ENCODE data around the gene BRSK2. TPM values are rescaled to one million over a fixed set of nuclear protein-coding genes. Genes with fewer than 3 reads are reported as not detected.

BRSK2 gene
- total RNA-seq, 1 donor from 2014 or later = 49.2 TPM

DNA sequence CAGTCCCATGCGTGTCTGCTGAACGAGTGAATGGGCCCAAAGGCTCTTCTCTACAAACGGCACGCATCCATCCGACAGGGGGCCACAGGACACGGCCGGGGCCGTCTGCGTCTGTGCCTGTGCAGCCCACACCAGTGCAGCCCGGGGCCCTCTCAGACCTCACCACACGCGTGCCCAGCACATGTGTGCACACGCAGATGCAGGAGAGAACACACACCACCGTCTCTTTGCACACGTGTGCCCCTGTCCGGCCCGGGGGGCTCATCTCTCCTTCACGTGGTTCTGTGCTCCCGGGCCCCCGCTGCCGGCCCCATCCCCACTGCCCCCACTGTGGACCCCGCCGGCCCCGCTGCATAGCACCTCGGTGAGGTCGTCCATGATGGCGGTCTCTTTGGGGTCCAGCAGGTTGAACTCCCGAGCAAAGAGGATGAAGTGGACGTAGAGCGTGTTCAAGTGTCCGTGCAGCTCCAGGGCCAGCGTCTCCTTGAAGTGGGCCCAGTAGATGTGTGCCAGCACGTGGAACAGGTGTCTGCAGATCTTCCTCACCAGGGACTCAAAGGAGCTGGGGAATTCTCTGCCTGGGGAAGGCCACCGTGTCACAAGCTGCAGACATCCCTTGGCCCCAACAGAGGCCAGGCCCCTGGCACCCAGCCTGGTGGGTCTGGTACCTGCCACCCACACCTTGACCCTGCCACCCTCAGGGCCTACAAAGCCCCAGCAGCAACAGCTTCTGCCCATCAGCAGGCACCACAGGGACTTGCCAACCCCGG is 80.4 kb downstream of the BRSK2 start:
- no peak for DNase-seq (ENCODE audit: low spot score, unreplicated experiment)
- H3K4me1 Mint-ChIP-seq (ENCODE audit: low read depth) = no peaks in the 10 kb centered on the region
- H3K4me3 Mint-ChIP-seq (ENCODE audit: low read depth) = no peak overlapping the region
- TF ChIP-seq CTCF (IDR thresholded peaks at IDR 0.05; ENCODE audit: unreplicated experiment) = no peak
- peaks cover 8% of the 10 kb centered on the region for H3K36me3 Mint-ChIP-seq (ENCODE audit: insufficient read depth)
- H3K27me3 Mint-ChIP-seq = no peaks in the 10 kb centered on the region
- H3K27ac Mint-ChIP-seq = no peak overlapping the region
- H3K9me3 Mint-ChIP-seq (ENCODE audit: low read depth) = no peaks in the 10 kb centered on the region

- no peaks in the 10 kb centered on the region for H3K4me1 Mint-ChIP-seq (ENCODE audit: low read depth)
- TF ChIP-seq CTCF (IDR thresholded peaks at IDR 0.05; ENCODE audit: unreplicated experiment) = no peak
- no peak overlapping the region for H3K4me3 Mint-ChIP-seq (ENCODE audit: low read depth)
- H3K9me3 Mint-ChIP-seq (ENCODE audit: low read depth) = no peaks in the 10 kb centered on the region
- no peak for DNase-seq (ENCODE audit: low spot score, unreplicated experiment)
- no peaks in the 10 kb centered on the region for H3K27me3 Mint-ChIP-seq
- no peak overlapping the region for H3K27ac Mint-ChIP-seq
- peaks cover 15% of the 10 kb centered on the region for H3K36me3 Mint-ChIP-seq (ENCODE audit: insufficient read depth)
Observed at GRCh38 chr11:1470681-1471611, 81.2 kb downstream of the BRSK2 start.

DNA sequence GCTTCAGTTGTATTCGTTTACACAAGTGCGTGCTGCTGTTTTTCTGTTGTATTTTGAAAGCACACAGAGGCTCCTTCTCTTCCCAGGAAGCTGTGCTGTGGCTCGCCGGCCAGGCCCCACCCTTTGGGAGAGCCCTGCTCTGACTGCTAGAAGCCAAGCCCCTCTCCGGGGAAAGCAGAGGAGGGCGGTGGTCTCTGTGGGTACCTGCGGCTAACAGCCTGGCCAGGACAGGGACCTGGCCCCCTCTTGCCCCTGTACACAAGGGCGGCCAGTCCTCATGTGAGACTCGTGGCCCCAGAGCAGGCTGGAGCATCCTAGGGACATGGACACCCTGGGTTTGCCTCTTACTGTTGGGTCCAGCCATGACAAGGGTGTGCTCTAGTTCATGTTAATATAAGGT is 82.0 kb downstream of the BRSK2 start:
- Mint-ChIP-seq H3K27me3 (no peaks in the 10 kb centered on the region), H3K4me3 (ENCODE audit: low read depth) (no peak overlapping the region), H3K27ac (no peak overlapping the region), H3K36me3 (ENCODE audit: insufficient read depth) (peaks cover 15% of the 10 kb centered on the region), H3K9me3 (ENCODE audit: low read depth) (no peaks in the 10 kb centered on the region), H3K4me1 (ENCODE audit: low read depth) (no peaks in the 10 kb centered on the region)
- no peak for TF ChIP-seq CTCF (IDR thresholded peaks at IDR 0.05; ENCODE audit: unreplicated experiment)
- no peak for DNase-seq (ENCODE audit: low spot score, unreplicated experiment)

DNA sequence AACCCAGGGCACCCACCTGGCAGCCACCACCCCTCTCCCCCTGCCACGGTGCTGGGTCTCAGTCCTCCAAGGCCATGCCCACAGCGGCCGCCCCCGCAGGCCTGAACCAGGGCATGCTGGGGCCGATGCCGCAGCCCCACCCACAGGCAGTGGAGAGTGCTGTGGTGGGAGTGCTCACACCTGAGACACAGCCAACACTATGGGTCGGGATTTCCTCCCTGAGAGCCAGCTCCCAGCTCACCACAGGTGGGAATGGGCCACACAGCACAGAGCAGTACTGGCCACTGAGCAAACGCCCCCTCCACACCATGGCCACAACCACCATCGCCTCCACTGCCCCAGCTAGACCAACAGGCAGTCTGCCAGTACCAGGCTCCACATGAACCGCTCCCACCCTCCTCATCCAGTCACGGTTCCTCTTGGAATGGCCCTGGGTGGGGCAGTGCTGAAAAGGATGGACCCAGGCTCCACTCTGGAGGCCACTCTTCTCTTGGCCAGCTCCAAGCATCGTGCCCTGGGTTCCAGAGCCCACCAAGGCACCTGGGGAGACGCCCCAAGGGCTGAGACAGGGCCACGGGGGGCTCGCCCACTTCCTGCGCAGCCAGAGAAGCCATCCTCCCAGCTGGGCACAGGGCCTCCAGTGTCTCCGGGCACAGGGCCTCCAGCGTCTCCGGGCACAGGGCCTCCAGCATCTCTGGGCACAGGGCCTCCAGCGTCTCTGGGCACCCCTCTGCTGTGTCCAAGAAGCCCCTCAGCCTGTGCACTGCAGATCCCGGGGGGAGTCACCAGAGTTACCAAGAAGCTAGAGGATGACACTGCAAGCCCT is 82.7 kb downstream of the BRSK2 start:
- TF ChIP-seq CTCF (IDR thresholded peaks at IDR 0.05; ENCODE audit: unreplicated experiment) = no peak
- Mint-ChIP-seq H3K4me3 (ENCODE audit: low read depth) (no peak overlapping the region), H3K9me3 (ENCODE audit: low read depth) (no peaks in the 10 kb centered on the region), H3K27me3 (no peaks in the 10 kb centered on the region), H3K4me1 (ENCODE audit: low read depth) (no peaks in the 10 kb centered on the region), H3K36me3 (ENCODE audit: insufficient read depth) (peaks cover 15% of the 10 kb centered on the region), H3K27ac (no peak overlapping the region)
- no peak for DNase-seq (ENCODE audit: low spot score, unreplicated experiment)

Measured in progenitor cell of endocrine pancreas (in vitro differentiated cells).